Measurements from ENCODE around the gene HOXA9. TPM values are rescaled to one million over a fixed set of nuclear protein-coding genes. Genes with fewer than 3 reads are reported as not detected.

The HOXA9 gene
- total and polyA plus RNA-seq, 7 donors, result 13.0 to 35.7 (median 21.6) TPM

DNA sequence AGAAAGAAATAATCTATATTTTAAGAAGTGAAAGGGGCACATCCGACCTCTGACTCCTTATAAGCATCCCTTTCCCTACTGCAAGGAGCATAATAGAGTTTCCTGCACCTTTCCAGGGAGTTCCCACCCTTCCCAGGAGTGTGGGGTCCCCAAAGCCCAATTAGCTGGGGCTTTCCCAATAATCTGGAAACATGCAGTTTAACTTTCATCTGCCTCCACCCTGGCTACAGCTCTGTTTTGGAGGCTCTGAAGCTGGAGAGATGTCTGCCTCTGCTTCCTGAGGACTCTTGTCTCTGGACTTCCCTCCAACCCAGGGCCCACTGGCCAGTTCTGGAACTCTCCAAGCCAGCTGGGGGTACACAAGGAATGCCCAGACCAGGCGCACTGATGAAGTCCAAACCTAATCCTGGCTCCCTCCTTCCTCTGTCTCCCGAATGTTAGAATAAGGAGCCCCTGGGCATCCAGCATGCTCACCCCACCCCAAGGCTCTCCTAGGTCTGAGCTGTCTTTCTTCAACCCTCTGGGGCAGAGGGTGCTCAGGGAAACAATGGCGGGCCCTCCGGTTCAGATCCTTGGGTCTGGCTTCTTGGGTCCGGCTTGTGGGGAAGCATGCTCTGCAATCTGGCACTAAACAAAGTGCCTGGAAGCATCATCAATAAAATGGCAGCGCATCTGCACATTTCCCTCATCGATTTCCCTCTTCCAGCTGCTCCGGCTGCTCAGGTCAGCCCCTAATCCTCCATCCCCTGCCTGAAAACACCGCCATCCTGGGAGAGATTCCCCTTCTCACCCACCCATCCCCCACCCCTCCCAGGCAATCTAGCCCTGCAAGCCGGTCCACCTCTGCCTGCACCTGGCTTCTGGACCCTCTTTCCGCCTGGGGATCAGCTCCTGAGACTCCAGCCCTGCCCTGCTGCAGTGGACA, 48.1 kb downstream of the HOXA9 start:
- Histone ChIP-seq H3K4me1 (peaks cover 0 to 78% (median 64%) of the 10 kb centered on the region in 4 donors), H3K36me3 (peaks cover 0 to 6% (median 2%) of the 10 kb centered on the region in 4 donors), H3K9me3 (no peaks in the 10 kb centered on the region), H3K27ac (peak overlapping the region; percentile 93 to 99 (median 94)), H3K27me3 (no peaks in the 10 kb centered on the region), H3K4me3 (peak overlapping the region; percentile 11 to 60 (median 47))
- DNase-seq, result peak; percentile 62
- no peak for TF ChIP-seq POLR2A (IDR thresholded peaks at IDR 0.05)
- TF ChIP-seq EP300 (IDR thresholded peaks at IDR 0.05), result no peak
- no peak for TF ChIP-seq POLR2AphosphoS5 (IDR thresholded peaks at IDR 0.05)
- no peak for TF ChIP-seq CTCF (IDR thresholded peaks at IDR 0.05)
- WGBS, 2 donors, result 13 to 52% methylated on average over 12 of the region's 12 CpGs
- intact Hi-C loops (cut with DNase I), result no loop called here

GRCh38 chr7:27116031-27116961, 49.0 kb downstream of the HOXA9 start:
- Histone ChIP-seq H3K4me3 (peak overlapping the region; percentile 41 to 60 (median 48)), H3K9me3 (no peaks in the 10 kb centered on the region), H3K27me3 (no peaks in the 10 kb centered on the region), H3K27ac (peak overlapping the region; percentile 93 to 99 (median 94)), H3K36me3 (no peaks in the 10 kb centered on the region), H3K4me1 (peaks cover 0 to 88% (median 73%) of the 10 kb centered on the region in 4 donors)
- WGBS, 2 donors, result 9 to 57% methylated on average over 20 of the region's 20 CpGs
- TF ChIP-seq POLR2AphosphoS5 (IDR thresholded peaks at IDR 0.05) (peak in 2 of 4 donors; percentile 13 to 20), CTCF (IDR thresholded peaks at IDR 0.05) (no peak), POLR2A (IDR thresholded peaks at IDR 0.05) (no peak), EP300 (IDR thresholded peaks at IDR 0.05) (no peak)
- intact Hi-C loops (cut with DNase I), result no loop called here
- no peak for DNase-seq

DNA sequence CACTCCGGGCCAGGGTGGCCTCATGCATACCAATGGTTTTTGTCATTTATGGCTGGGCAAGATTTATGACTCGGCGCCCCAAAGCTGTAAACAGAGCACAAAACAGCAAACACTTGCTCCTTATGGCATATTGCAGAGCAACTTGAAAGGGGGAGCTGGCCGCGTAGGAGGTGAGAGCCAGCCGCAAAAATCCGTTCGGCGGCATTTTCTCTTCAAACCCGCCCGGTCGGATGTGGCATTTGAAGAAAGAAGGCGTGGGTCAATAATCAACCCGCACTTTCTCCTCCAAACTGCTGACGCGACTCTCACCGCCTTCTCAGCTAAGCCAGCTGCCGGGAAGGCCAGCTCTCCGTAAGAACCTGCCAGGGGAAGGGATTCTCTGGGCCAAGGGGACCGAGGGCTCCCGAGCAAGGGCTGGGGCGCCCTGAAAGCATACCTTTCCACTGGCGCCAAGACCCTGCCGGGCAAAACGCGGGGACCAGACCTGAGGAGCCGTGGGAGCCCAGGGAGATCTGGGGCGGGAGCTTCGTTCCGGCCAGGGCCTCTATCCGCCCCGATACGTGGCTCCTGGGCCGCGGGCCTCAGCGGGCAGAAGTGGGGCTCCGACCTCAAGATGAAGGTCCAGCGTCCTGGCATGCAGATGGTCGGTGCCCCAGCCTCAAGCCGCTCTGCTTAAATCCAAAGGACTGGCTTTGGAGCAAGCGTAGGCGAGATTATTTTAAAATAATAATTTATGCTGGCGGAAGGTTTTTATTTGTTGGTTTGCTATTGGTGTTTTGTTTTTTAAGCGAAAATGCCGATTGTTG, 49.9 kb downstream of the HOXA9 start:
- intact Hi-C loops (cut with DNase I), result no loop called here
- peak overlapping the region; percentile 41 to 60 (median 48) for H3K4me3 ChIP-seq
- peaks cover 0 to 91% (median 78%) of the 10 kb centered on the region in 4 donors for H3K4me1 ChIP-seq
- H3K27ac ChIP-seq, result peak overlapping the region; percentile 93 to 99 (median 94)
- no peaks in the 10 kb centered on the region for H3K36me3 ChIP-seq
- no peaks in the 10 kb centered on the region for H3K27me3 ChIP-seq
- TF ChIP-seq CTCF (IDR thresholded peaks at IDR 0.05), result no peak
- peak; percentile 32 to 78 (median 76) for TF ChIP-seq POLR2AphosphoS5 (IDR thresholded peaks at IDR 0.05)
- TF ChIP-seq POLR2A (IDR thresholded peaks at IDR 0.05), result no peak
- TF ChIP-seq EP300 (IDR thresholded peaks at IDR 0.05), result peak in 1 of 4 donors; percentile 15
- DNase-seq, result peak; percentile 75
- no peaks in the 10 kb centered on the region for H3K9me3 ChIP-seq
- WGBS, 2 donors, result 10 to 59% methylated on average over 45 of the region's 45 CpGs

DNA sequence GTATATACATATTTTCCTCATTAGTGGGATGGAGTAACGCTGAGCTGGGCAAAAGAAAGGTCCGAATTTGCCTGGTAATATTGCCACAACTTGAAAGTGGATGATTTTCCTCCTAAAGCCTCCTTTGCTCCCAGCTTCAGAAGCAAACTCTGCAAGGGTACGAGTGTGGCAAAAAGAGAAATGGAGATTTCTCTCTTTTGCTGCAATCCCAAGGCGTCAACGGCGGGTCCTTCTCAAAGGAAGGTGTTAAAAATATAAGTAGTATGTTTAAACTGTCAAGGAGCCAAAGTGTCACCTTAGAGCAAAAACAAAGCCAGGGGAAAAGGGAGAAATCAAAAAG, 50.5 kb downstream of the HOXA9 start:
- no peaks in the 10 kb centered on the region for H3K27me3 ChIP-seq
- peaks cover 0 to 91% (median 80%) of the 10 kb centered on the region in 4 donors for H3K4me1 ChIP-seq
- no peak for DNase-seq
- TF ChIP-seq CTCF (IDR thresholded peaks at IDR 0.05) (no peak), POLR2A (IDR thresholded peaks at IDR 0.05) (no peak), EP300 (IDR thresholded peaks at IDR 0.05) (no peak), POLR2AphosphoS5 (IDR thresholded peaks at IDR 0.05) (no peak)
- H3K36me3 ChIP-seq, result no peaks in the 10 kb centered on the region
- H3K4me3 ChIP-seq, result peak overlapping the region; percentile 41 to 60 (median 48)
- peak overlapping the region; percentile 93 to 99 (median 94) for H3K27ac ChIP-seq
- 11 to 45% methylated on average over 6 of the region's 6 CpGs for WGBS, 2 donors
- intact Hi-C loops (cut with DNase I), result no loop called here
- H3K9me3 ChIP-seq, result no peaks in the 10 kb centered on the region

Measured in sigmoid colon (tissue), 7 donors.